ENCODE data around the gene WDFY3. TPM values are rescaled to one million over a fixed set of nuclear protein-coding genes. Genes with fewer than 3 reads are reported as not detected.

WDFY3 gene
- total RNA-seq, 1 donor from 2014 or later = 60.9 TPM

GRCh38 chr4:84954982-84955567 is 11.4 kb downstream of the WDFY3 start:
- intact Hi-C loops (cut with DNase I) = loop anchor here (5.0 kb wide), 1 partner anchor 33 kb away; no protein-coding TSS in a partner anchor

GRCh38 chr4:84952776-84953175 is 13.7 kb downstream of the WDFY3 start:
- intact Hi-C loops (cut with DNase I) = no loop called here
- no peak for DNase-seq (ENCODE audit: low spot score)

More at GRCh38 chr4:84954982-84955567, 11.4 kb downstream of the WDFY3 start:
- DNase-seq (ENCODE audit: low spot score) = no peak

GRCh38 chr4:84952004-84952403 is 14.5 kb downstream of the WDFY3 start:
- DNase-seq (ENCODE audit: low spot score) = no peak
- intact Hi-C loops (cut with DNase I) = no loop called here

- DNase-seq (ENCODE audit: low spot score) = no peak
- intact Hi-C loops (cut with DNase I) = no loop called here
Measured at GRCh38 chr4:84948056-84948455, 18.4 kb downstream of the WDFY3 start.

GRCh38 chr4:84944947-84945346 is 21.5 kb downstream of the WDFY3 start:
- DNase-seq (ENCODE audit: low spot score) = no peak
- intact Hi-C loops (cut with DNase I) = no loop called here

- no peak for DNase-seq (ENCODE audit: low spot score)
- intact Hi-C loops (cut with DNase I) = no loop called here
Measured at GRCh38 chr4:84940960-84941359, 25.5 kb downstream of the WDFY3 start.

GRCh38 chr4:84939113-84939512 is 27.4 kb downstream of the WDFY3 start:
- DNase-seq (ENCODE audit: low spot score) = no peak

GRCh38 chr4:84938316-84938715 is 28.2 kb downstream of the WDFY3 start:
- intact Hi-C loops (cut with DNase I) = no loop called here

More at GRCh38 chr4:84939113-84939512, 27.4 kb downstream of the WDFY3 start:
- intact Hi-C loops (cut with DNase I) = no loop called here

GRCh38 chr4:84937381-84937977 is 29.0 kb downstream of the WDFY3 start:
- DNase-seq (ENCODE audit: low spot score) = no peak
- intact Hi-C loops (cut with DNase I) = no loop called here

More at GRCh38 chr4:84938316-84938715, 28.2 kb downstream of the WDFY3 start:
- no peak for DNase-seq (ENCODE audit: low spot score)

- intact Hi-C loops (cut with DNase I) = no loop called here
- no peak for DNase-seq (ENCODE audit: low spot score)
Measured at GRCh38 chr4:84936123-84936522, 30.4 kb downstream of the WDFY3 start.

GRCh38 chr4:84932462-84932861 is 34.0 kb downstream of the WDFY3 start:
- intact Hi-C loops (cut with DNase I) = no loop called here
- DNase-seq (ENCODE audit: low spot score) = no peak

- intact Hi-C loops (cut with DNase I) = no loop called here
- no peak for DNase-seq (ENCODE audit: low spot score)
Measured at GRCh38 chr4:84931961-84932360, 34.5 kb downstream of the WDFY3 start.

GRCh38 chr4:84931274-84931673 is 35.2 kb downstream of the WDFY3 start:
- DNase-seq (ENCODE audit: low spot score) = no peak
- intact Hi-C loops (cut with DNase I) = no loop called here

- intact Hi-C loops (cut with DNase I) = no loop called here
- no peak for DNase-seq (ENCODE audit: low spot score)
Measured at GRCh38 chr4:84928089-84928488, 38.4 kb downstream of the WDFY3 start.

GRCh38 chr4:84927428-84927827 is 39.1 kb downstream of the WDFY3 start:
- DNase-seq (ENCODE audit: low spot score) = no peak
- intact Hi-C loops (cut with DNase I) = no loop called here

- intact Hi-C loops (cut with DNase I) = no loop called here
- no peak for DNase-seq (ENCODE audit: low spot score)
Measured at GRCh38 chr4:84925558-84925957, 40.9 kb downstream of the WDFY3 start.

GRCh38 chr4:84924434-84924833 is 42.1 kb downstream of the WDFY3 start:
- intact Hi-C loops (cut with DNase I) = loop anchor here (5.0 kb wide), 1 partner anchor 33 kb away; no protein-coding TSS in a partner anchor
- DNase-seq (ENCODE audit: low spot score) = no peak

GRCh38 chr4:84920617-84921016 is 45.9 kb downstream of the WDFY3 start:
- DNase-seq (ENCODE audit: low spot score) = no peak
- intact Hi-C loops (cut with DNase I) = loop anchor here (5.0 kb wide), 1 partner anchor 37 kb away; no protein-coding TSS in a partner anchor

GRCh38 chr4:84917869-84918600 is 48.5 kb downstream of the WDFY3 start:
- DNase-seq (ENCODE audit: low spot score) = no peak

GRCh38 chr4:84917086-84917821 is 49.2 kb downstream of the WDFY3 start:
- DNase-seq (ENCODE audit: low spot score) = no peak
- intact Hi-C loops (cut with DNase I) = no loop called here

More at GRCh38 chr4:84917869-84918600, 48.5 kb downstream of the WDFY3 start:
- intact Hi-C loops (cut with DNase I) = no loop called here
